Superior temporal gyrus (tissue), 1 donor: ENCODE results near the gene NRIP3.
"Not testable (repeated sequence)": the region's sequence is repeated elsewhere in the genome, so short reads cannot be mapped to it uniquely, and the experiment has no call there.

ENCODE experiments used
- DNase-seq: peaks from one replicate; pipeline ENCODE4 v3.0.0-alpha.2; 2016; ENCODE audit errors: extremely low spot score

Gene NRIP3

GRCh38 chr11:8971924-8972316, 31.9 kb downstream of the NRIP3 start:
- no peak for DNase-seq

GRCh38 chr11:8971196-8971923, 32.4 kb downstream of the NRIP3 start:
- DNase-seq: no peak

DNA sequence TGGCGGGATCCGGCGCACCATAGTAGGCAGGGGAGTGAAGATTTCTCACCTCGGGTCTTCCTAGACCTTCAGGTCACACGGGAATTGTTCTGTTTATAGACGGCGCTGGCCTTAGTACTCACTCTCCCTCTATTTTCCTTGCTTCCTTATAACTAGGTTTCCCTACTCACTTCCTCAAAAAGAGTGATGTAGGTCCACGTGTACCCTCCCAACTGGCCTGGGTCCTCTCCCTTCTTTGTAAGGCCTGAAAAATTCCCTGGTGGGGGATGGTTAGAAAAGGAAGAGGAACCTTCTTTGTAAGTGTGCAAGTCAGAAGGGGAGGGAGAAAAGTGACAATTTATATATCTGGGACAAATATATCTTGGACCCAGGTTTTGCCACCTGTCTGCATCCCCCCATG, 36.6 kb downstream of the NRIP3 start:
- DNase-seq: no peak

GRCh38 chr11:8964324-8965320, 39.2 kb downstream of the NRIP3 start, which contains the start of gene TMEM9B:
Gene TMEM9B (minus strand): TSS chr11:8964442. CDS start chr11:8964313, 129 bp downstream.
- DNase-seq: peak; percentile 88

DNA sequence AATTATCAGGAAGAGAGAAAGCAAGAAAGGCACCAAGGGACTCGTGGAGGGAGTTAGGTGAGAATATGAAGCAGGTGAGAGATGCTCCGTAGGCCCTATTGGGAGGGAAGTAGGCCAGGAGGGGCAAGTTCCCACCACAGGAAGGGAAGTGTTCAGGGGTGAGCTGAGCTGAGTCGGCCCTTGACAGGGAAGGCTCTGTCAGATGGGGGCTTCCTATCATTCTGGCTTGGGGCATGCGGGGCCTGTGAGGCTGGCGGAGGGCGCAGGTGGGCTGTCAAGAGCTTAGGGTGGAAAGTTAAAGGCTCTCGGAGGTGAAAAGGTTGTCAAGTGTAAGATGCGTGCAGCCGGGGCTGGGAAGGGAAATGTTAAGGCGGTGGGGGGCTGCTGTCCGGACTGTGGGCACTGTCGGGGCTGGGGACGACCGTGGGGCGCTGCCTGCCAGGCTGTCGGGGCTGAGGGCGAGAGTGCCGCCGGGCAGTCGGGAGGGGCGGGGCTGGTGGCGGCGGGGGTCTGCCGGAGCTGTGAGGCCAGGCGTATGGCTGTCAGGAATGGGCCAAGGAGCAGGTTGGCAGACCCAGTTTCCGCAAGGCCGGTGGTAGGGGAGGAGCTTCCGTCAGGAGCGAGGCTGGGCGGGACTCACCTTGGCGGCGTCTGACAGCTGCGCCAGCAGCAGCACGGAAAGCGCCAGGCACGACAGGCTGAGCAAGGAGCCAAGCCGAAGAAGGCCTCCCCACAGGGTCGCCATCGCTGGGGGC, 40.1 kb downstream of the NRIP3 start:
- no peak for DNase-seq

DNA sequence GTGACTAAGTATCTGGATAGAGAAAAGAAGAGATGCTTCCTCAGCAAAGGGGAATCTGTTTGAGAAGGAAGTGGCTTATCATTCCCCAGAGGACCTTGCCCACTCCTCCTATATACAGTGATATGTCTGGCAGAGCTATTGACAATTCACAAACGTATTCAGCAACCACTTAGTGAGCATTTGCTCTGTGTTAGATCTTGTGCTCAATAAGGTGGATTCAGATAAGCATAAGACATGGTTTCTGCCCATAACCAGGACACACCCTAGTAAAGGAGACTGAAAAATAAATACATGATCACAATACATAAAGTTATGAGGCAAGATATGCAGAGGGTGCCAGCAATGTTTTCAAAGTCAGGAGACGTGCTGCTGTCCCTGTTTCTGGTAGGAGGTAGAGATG, 41.0 kb downstream of the NRIP3 start:
- no peak for DNase-seq

DNA sequence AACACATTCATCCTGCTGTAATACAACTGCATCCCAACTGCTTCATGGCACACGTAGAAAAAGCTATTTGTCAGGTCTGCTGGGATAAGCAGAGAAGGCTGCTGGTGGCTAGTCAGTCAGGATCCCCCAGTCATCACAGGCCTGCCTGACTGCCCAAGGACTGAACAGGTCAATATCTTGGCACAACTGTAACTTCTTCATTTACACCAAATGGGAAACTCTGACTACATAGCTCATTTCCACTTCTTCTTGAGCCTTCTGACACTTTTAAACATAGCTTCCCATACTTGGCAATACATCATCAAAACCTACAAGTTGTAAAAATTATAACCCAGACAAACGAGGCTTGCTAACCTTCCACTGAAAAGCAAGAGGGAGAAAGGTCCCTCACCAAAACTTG, 42.4 kb downstream of the NRIP3 start:
- no peak for DNase-seq

DNA sequence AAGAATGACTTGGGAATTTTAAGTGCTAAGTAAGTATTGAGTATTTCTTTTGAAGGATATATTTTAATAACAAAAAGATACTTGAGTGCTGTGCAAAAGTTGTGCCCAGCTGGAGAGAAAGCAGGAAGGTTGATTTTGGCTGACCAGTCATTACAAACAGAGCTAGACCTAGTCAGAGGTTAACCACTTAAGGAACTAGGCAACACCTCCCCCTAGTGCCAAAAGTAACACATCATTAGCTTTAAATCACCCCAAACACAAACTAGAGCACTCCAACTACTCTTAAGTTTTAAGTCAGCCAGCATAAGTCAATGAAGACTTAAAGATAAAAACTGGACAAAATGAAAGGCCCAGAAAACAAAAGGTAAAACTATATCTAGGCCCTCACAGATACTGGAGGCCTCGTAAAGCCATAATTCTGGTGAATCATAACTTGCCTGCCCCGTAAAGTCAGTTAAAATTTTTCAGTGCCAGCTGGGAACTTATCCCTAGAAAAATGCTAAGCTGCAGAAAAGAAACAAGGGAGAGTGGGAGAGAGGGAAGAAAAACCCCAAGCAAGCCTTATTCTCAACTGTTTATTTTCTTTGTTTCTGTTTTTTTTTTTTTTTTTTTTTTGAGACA, 44.1 kb downstream of the NRIP3 start:
- DNase-seq: peak; percentile 55

- DNase-seq: no peak
Observed at GRCh38 chr11:8956860-8957259, 46.9 kb downstream of the NRIP3 start.

GRCh38 chr11:8948886-8949285, 54.9 kb downstream of the NRIP3 start:
- DNase-seq: no peak

GRCh38 chr11:8947230-8947943, 56.4 kb downstream of the NRIP3 start:
- DNase-seq: no peak

- DNase-seq: no peak
Observed at GRCh38 chr11:8942518-8943066, 61.2 kb downstream of the NRIP3 start, which contains the start of gene ASCL3. Gene ASCL3 (minus strand): TSS chr11:8943016. CDS start chr11:8938161, 4,855 bp downstream.

- DNase-seq: no peak
Observed at GRCh38 chr11:8941341-8942103, 62.3 kb downstream of the NRIP3 start.

- no peak for DNase-seq
Observed at GRCh38 chr11:8937659-8938058, 66.1 kb downstream of the NRIP3 start.

GRCh38 chr11:8937159-8937558, 66.6 kb downstream of the NRIP3 start:
- no peak for DNase-seq

DNA sequence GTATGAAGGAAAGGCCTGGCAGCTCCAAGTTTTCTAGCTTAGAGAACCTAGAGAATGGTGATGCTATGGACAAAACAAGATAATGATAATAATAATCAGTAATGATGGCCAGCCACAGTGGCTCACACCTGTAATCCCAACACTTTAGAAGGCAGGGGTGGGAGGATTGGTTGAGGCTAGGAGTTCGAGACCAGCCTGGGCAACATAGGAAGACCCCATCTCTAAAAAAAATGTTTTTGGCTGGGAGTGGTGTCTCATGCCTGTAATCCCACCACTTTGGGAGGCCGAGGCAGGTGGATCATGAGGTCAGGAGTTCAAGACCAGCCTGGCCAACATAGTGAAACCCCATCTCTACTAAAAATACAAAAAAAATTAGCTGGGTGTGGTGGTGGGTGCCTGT, 68.0 kb downstream of the NRIP3 start:
- not testable (repeated sequence) for DNase-seq

DNA sequence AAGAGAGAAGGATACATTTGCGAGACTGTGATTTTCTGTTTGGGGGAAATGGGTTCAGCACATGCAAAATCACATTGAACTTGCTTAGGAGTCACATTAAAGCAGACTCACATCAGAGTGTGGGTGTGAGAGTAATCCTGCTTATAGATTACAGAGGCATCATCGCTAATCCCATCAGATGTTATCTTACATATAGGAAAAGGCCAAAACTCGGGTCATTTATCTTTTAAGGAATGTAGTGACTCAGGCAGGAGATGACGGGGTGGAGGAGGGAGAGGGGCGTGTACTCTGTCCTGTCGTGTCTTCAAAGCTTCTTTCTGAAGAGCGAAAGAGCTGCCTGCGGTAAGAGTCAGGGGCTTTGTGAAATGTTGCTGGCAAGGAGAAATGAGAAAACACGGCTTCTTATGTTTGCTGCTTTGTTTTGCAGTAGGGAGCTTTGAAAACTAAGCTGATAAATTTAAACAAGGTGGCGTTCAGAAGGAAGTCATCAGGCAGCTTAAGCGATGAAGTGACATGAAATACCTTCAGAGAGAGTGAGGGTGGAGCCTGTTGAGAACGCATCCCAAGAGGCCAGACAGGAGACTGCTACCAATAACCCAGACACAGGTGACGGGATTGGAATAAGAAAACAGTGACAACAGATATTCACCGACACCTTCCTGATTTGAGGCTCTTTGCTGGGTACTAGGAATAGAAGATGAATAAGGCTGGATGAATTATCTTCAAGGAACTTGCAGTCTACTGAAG, 68.9 kb downstream of the NRIP3 start:
- DNase-seq: no peak

GRCh38 chr11:8933931-8934330, 69.9 kb downstream of the NRIP3 start:
- DNase-seq: no peak
